Urinary bladder (tissue), 4 donors: Measurements from ENCODE around the gene WASHC4. TPM values are rescaled to one million over a fixed set of nuclear protein-coding genes. Genes with fewer than 3 reads are reported as not detected.

Experiments
- DNase-seq: peaks from one replicate; pipeline ENCODE4 v3.0.0-alpha.2; 2015; ENCODE audit errors: extremely low spot score
- H3K27ac ChIP-seq: one replicate; pipeline ENCODE4 v1.5.1; 2013; ENCODE audit warnings: low read depth, mild to moderate bottlenecking, moderate library complexity
- H3K36me3 ChIP-seq: one replicate; pipeline ENCODE4 v1.6.1; 2013; ENCODE audit warnings: mild to moderate bottlenecking, moderate library complexity; ENCODE audit not compliant: insufficient read depth
- H3K4me1 ChIP-seq: one replicate; pipeline ENCODE4 v1.6.1; 2013; ENCODE audit warnings: mild to moderate bottlenecking, moderate library complexity; ENCODE audit not compliant: insufficient read depth
- H3K4me3 ChIP-seq: one replicate; pipeline ENCODE4 v1.5.1; 2013; ENCODE audit warnings: low read depth, low read length
- WGBS: extraction: QIAGEN DNeasy Blood & Tissue Kit; methylation state at CpG from one replicate; pipeline ENCODE4 v1.1.7; 2013; 5-methylcytosine and 5-hydroxymethylcytosine counted together
- polyA plus RNA-seq: library from polyadenylated mRNA; stranded (reverse); fragments of 200-250 nt; gene quantifications from one replicate; pipeline ENCODE4 v1.2.3, GENCODE V29; 2013
- total RNA-seq: library from RNA; depleted of rRNA; stranded (reverse); fragments of >200 nt; gene quantifications from one replicate; pipeline ENCODE4 v1.2.3, GENCODE V29; 2014
- donor health status: healthy with polysubstance abuse.
- donor health status: healthy.

WASHC4 gene
- total and polyA plus RNA-seq, 2 donors: 18.3 to 209 TPM

- no peak for DNase-seq
- Histone ChIP-seq H3K36me3 (peaks cover 6% of the 10 kb centered on the region), H3K27ac (no peak overlapping the region), H3K4me1 (no peaks in the 10 kb centered on the region), H3K4me3 (no peak overlapping the region)
- WGBS: 91% methylated on average over 6 of the region's 6 CpGs
Measured at GRCh38 chr12:105194947-105195346, 87.4 kb downstream of the WASHC4 start.

GRCh38 chr12:105196090-105196489, 88.6 kb downstream of the WASHC4 start:
- WGBS: 95% methylated on average over 6 of the region's 6 CpGs
- H3K36me3 ChIP-seq: peaks cover 6% of the 10 kb centered on the region
- no peak for DNase-seq

GRCh38 chr12:105198961-105199360, 91.4 kb downstream of the WASHC4 start:
- peaks cover 5% of the 10 kb centered on the region for H3K36me3 ChIP-seq
- no peak for DNase-seq
- H3K4me3 ChIP-seq: no peak overlapping the region
- H3K27ac ChIP-seq: no peak overlapping the region
- no peaks in the 10 kb centered on the region for H3K4me1 ChIP-seq
- 83% methylated on average over 6 of the region's 6 CpGs for WGBS

More at GRCh38 chr12:105196090-105196489, 88.6 kb downstream of the WASHC4 start:
- Histone ChIP-seq H3K4me3 (no peak overlapping the region), H3K27ac (no peak overlapping the region), H3K4me1 (no peaks in the 10 kb centered on the region)

- peaks cover 3% of the 10 kb centered on the region for H3K36me3 ChIP-seq
- no peak for DNase-seq
- no peak overlapping the region for H3K4me3 ChIP-seq
- no peaks in the 10 kb centered on the region for H3K4me1 ChIP-seq
- no peak overlapping the region for H3K27ac ChIP-seq
- 97% methylated on average over 4 of the region's 4 CpGs for WGBS
Measured at GRCh38 chr12:105200385-105200784, 92.9 kb downstream of the WASHC4 start.

DNA sequence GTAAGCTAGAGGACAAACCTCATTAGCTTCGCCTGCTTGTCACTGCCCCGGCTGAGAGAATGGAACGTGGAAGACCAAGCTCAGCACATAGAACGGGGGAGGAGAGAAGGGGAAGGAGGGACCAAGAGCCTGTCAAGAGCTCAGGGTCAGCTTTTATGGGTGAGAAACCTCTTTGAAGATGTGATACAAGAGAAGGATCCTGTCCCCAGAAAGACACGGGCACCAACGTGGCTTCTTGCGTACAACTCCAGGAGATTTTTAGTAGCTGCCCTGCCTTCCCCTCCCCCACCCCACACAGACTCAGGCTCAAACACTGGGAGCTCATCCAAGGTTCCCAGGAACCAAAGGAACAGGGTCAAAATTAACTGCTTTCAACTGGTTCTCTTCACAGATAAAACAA, 93.8 kb downstream of the WASHC4 start:
- DNase-seq: no peak
- Histone ChIP-seq H3K27ac (no peak overlapping the region), H3K4me3 (no peak overlapping the region), H3K36me3 (peaks cover 3% of the 10 kb centered on the region), H3K4me1 (no peaks in the 10 kb centered on the region)
- WGBS: 62% methylated on average over 7 of the region's 7 CpGs

- no peak overlapping the region for H3K27ac ChIP-seq
- H3K4me3 ChIP-seq: no peak overlapping the region
- peaks cover 5% of the 10 kb centered on the region for H3K36me3 ChIP-seq
- H3K4me1 ChIP-seq: no peaks in the 10 kb centered on the region
- 90% methylated on average over 6 of the region's 6 CpGs for WGBS
- DNase-seq: no peak
Measured at GRCh38 chr12:105202202-105202601, 94.7 kb downstream of the WASHC4 start.

DNA sequence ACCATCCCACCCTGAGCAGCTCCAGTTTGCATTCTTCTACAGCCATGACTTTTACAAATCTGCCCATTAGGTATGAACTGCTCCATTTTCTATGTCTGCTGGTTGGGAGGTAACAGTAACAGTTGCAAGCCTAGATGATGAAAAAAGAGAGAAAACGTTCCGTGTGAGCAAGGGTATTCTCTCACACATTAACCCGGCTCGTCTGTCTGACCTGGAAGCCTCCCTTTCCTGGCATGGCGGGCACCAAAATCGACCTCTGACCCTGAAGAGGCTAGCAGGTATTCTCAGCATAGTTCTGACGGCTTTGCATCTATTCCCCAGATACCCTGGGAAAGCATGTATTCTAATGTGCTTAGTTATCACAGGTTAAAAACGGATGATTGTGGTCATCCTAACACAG, 96.6 kb downstream of the WASHC4 start:
- DNase-seq: no peak
- 94% methylated on average over 8 of the region's 8 CpGs for WGBS
- no peak overlapping the region for H3K27ac ChIP-seq
- no peaks in the 10 kb centered on the region for H3K4me1 ChIP-seq
- H3K36me3 ChIP-seq: peaks cover 4% of the 10 kb centered on the region
- H3K4me3 ChIP-seq: no peak overlapping the region

DNA sequence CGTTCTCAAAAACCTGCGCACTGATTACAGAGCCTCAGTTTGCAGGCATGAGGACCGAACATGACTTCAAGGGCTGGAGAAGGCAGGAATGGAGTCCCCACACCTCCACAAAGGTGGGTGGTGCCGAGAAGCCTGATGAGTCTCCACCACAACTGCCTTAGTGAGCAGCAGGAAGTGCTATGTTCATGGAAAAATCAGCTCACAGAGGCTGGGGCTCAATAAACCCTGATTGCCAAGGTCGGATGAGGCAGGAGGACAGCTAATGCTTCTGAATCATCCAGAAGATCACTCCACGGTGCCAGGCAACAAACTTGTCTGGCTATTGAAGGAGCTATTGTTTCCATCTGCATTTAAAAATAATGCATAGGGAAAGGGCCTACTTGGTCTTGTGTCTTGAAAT, 97.4 kb downstream of the WASHC4 start:
- no peak for DNase-seq
- H3K4me1 ChIP-seq: no peaks in the 10 kb centered on the region
- H3K27ac ChIP-seq: no peak overlapping the region
- peaks cover 4% of the 10 kb centered on the region for H3K36me3 ChIP-seq
- no peak overlapping the region for H3K4me3 ChIP-seq
- WGBS: 82% methylated on average over 6 of the region's 6 CpGs

DNA sequence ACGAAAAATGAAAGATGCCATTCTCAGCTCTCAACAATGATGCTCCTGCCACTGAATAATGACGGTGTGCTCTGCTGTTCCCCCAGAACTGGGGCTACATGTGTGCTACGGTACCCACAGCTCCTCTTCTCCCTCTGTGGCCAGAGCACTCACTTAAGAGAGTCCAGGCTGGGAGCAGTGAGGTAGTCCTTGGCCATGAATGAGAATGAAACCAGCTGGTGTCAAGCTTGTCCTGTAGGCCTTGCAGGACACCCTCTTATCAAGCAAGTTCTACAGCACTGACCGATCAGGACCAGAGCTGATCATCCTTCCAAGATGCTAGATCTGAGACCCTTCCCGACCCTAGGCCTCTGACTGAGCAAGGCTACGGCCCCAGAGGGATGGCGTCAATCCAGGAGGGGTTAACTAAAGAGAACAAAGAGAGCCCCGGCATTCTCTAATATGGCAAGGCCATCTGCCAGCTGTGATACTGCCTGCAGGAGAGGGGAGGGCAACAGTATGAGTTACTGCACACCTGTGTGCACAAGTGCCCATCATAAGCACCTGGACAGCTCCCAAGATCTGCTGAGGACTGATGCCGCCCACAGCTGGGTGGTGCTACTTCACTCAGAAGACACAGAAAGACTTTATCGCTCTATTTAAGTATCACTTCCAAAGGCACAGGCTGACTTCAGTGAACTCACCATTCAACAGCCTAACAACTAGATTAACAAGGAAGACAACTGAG, 98.0 kb downstream of the WASHC4 start:
- Histone ChIP-seq H3K27ac (no peak overlapping the region), H3K4me3 (no peak overlapping the region), H3K36me3 (peaks cover 4% of the 10 kb centered on the region), H3K4me1 (no peaks in the 10 kb centered on the region)
- no peak for DNase-seq
- WGBS: 89% methylated on average over 10 of the region's 10 CpGs

- Histone ChIP-seq H3K36me3 (peaks cover 4% of the 10 kb centered on the region), H3K4me1 (no peaks in the 10 kb centered on the region), H3K4me3 (no peak overlapping the region), H3K27ac (no peak overlapping the region)
- no peak for DNase-seq
- 91% methylated on average over 16 of the region's 16 CpGs for WGBS
Measured at GRCh38 chr12:105206686-105207374, 99.3 kb downstream of the WASHC4 start.

- H3K4me1 ChIP-seq: no peaks in the 10 kb centered on the region
- peaks cover 2% of the 10 kb centered on the region for H3K36me3 ChIP-seq
- 94% methylated on average over 3 of the region's 3 CpGs for WGBS
- no peak overlapping the region for H3K27ac ChIP-seq
- H3K4me3 ChIP-seq: no peak overlapping the region
- no peak for DNase-seq
Measured at GRCh38 chr12:105209091-105209490, 101.6 kb downstream of the WASHC4 start.

DNA sequence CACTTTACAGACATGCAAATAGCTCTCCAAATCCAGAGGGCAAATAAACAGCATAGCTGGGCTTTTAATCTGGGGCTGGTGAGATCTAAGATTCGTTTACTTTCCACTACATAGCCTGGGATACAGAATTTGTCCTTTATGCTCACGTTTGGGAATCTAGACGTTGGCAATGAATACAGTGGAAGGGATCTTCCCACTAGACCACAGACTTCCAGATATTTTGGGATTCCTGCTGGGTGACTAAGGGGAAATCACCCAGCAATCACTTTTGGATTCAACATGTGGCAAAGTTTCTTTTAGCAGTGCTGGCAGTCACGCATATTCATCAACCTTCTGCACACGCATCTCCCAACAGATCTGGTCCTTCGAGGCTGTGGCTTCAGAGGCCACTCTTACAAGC, 104.9 kb downstream of the WASHC4 start:
- Histone ChIP-seq H3K36me3 (no peaks in the 10 kb centered on the region), H3K27ac (no peak overlapping the region), H3K4me3 (no peak overlapping the region), H3K4me1 (no peaks in the 10 kb centered on the region)
- DNase-seq: no peak
- 83% methylated on average over 6 of the region's 6 CpGs for WGBS

- no peak overlapping the region for H3K27ac ChIP-seq
- H3K4me3 ChIP-seq: no peak overlapping the region
- no peaks in the 10 kb centered on the region for H3K4me1 ChIP-seq
- WGBS: 84% methylated on average over 6 of the region's 6 CpGs
- H3K36me3 ChIP-seq: no peaks in the 10 kb centered on the region
- DNase-seq: no peak
Measured at GRCh38 chr12:105214148-105214547, 106.6 kb downstream of the WASHC4 start.

DNA sequence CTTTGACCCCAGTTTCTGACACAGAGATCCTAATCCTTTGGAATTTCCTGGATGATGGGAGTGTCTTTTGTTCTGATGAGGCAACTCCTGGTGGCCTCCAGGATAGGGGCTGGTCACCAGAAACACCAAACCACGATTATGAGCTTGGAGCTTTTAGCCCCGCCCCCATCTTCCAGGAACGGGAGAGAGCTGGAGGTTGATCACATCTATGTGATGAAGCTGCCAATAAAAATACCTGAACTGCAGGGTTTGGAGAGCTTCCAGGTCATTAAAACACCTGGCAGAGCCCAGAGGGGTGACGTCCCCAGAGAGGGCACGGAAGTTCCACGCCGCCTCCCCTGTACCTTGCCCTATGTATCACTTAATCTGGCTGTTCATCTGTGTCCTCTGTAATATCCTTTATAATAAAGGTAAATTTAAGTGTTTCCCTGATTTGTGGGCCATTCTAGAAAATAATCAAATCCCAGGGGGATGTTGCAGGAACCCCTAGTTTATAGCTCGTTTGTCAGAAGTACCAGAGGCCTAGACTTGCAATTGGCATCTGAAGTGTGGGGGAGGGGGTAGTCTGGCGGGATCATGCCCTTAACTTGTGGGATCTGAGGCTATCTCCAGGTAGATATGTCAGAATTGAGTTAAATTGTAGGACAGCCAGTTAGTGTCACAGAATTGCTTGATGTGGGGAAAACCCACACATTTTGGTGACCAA, 107.3 kb downstream of the WASHC4 start:
- Histone ChIP-seq H3K36me3 (no peaks in the 10 kb centered on the region), H3K27ac (no peak overlapping the region), H3K4me3 (no peak overlapping the region), H3K4me1 (no peaks in the 10 kb centered on the region)
- WGBS: 78% methylated on average over 9 of the region's 9 CpGs
- no peak for DNase-seq
